ENCODE measurements around the gene CSKMT. TPM values are rescaled to one million over a fixed set of nuclear protein-coding genes. Genes with fewer than 3 reads are reported as not detected.

CSKMT gene
- total RNA-seq, 4 donors from 2014 or later = 1.1 to 10.5 (median 7.0) TPM

DNA sequence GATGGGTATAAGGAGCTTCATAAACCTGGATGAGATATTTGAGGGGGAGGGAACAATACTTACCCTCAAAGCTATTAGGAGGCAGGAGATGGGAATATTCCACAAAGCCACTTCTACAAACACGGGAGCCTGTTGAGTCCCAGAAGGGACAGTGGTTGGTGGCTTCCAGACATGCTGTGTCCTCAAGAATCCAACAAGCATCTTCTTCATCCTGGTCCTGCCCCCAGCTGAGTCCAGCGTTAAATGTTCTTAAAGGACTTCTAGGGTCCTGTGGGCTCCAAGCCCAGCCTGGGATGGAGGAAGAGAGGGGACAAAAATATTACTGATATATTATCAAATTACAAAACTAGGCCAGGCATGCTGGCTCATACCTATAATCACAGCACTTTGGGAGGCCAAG, 2.3 kb downstream of the CSKMT start:
- 70 to 83% methylated on average over 1 to 2 of the region's 2 CpGs for WGBS, 2 donors
- H3K27me3 ChIP-seq = no peaks in the 10 kb centered on the region
- no peak overlapping the region for H3K27ac ChIP-seq
- no peak for TF ChIP-seq POLR2A (IDR thresholded peaks at IDR 0.05)
- TF ChIP-seq, protein P1, sequence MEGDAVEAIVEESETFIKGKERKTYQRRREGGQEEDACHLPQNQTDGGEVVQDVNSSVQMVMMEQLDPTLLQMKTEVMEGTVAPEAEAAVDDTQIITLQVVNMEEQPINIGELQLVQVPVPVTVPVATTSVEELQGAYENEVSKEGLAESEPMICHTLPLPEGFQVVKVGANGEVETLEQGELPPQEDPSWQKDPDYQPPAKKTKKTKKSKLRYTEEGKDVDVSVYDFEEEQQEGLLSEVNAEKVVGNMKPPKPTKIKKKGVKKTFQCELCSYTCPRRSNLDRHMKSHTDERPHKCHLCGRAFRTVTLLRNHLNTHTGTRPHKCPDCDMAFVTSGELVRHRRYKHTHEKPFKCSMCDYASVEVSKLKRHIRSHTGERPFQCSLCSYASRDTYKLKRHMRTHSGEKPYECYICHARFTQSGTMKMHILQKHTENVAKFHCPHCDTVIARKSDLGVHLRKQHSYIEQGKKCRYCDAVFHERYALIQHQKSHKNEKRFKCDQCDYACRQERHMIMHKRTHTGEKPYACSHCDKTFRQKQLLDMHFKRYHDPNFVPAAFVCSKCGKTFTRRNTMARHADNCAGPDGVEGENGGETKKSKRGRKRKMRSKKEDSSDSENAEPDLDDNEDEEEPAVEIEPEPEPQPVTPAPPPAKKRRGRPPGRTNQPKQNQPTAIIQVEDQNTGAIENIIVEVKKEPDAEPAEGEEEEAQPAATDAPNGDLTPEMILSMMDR (IDR thresholded peaks at IDR 0.05) = no peak
- DNase-seq = no peak
- no peaks in the 10 kb centered on the region for H3K9me3 ChIP-seq
- no peak overlapping the region for H3K4me3 ChIP-seq
- peaks cover 23 to 72% (median 41%) of the 10 kb centered on the region in 3 donors for H3K4me1 ChIP-seq
- H3K36me3 ChIP-seq = peaks cover 0 to 28% (median 5%) of the 10 kb centered on the region in 3 donors
- intact Hi-C loops (cut with DNase I) = no loop called here

- intact Hi-C loops (cut with DNase I) = loop anchor here (5.0 kb wide), 1 partner anchor 72 kb away; no protein-coding TSS in a partner anchor
- Histone ChIP-seq H3K4me3 (no peak overlapping the region), H3K36me3 (peaks cover 0 to 37% (median 5%) of the 10 kb centered on the region in 3 donors), H3K9me3 (no peaks in the 10 kb centered on the region), H3K27ac (peak overlapping the region in 2 of 4 donors; percentile 22 to 95), H3K4me1 (peaks cover 34 to 78% (median 44%) of the 10 kb centered on the region in 3 donors), H3K27me3 (no peaks in the 10 kb centered on the region)
- DNase-seq = no peak
- 55 to 72% methylated on average over 3 to 4 of the region's 4 CpGs for WGBS, 2 donors
- TF ChIP-seq POLR2A (IDR thresholded peaks at IDR 0.05) = no peak
- TF ChIP-seq, protein P1 (IDR thresholded peaks at IDR 0.05) = no peak
These were observed 4.5 kb downstream of the CSKMT start for GRCh38 chr11:62669420-62670161.

DNA sequence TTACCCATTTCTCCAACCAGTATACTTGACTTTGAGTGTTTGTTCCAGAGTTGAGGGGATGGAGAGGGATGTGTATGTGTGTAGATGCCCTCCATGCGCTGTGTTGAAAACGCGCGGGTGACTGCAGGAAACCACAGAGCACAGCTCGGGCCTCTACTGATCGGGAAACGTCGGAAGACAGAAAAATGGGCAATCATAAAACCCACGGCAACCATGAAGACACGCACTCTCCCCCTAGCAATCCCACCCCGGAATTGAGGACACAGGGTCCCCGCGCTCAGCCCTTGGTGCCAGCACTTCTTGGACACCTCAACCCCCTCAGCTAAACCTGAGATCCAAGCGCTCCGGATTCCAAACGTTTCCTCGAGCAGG, 6.1 kb downstream of the CSKMT start:
- Histone ChIP-seq H3K36me3 (peaks cover 0 to 53% (median 4%) of the 10 kb centered on the region in 3 donors), H3K27me3 (no peaks in the 10 kb centered on the region), H3K27ac (peak overlapping the region; percentile 92 to 95 (median 93)), H3K4me3 (peak overlapping the region; percentile 75 to 96 (median 82)), H3K9me3 (no peaks in the 10 kb centered on the region), H3K4me1 (peaks cover 32 to 83% (median 42%) of the 10 kb centered on the region in 3 donors)
- DNase-seq = no peak
- WGBS, 2 donors = 0% methylated on average over 17 of the region's 17 CpGs
- intact Hi-C loops (cut with DNase I) = loop anchor here (5.0 kb wide), 1 partner anchor 74 kb away; no protein-coding TSS in a partner anchor
- TF ChIP-seq, protein P1 (IDR thresholded peaks at IDR 0.05) = no peak
- TF ChIP-seq POLR2A (IDR thresholded peaks at IDR 0.05) = no peak

DNA sequence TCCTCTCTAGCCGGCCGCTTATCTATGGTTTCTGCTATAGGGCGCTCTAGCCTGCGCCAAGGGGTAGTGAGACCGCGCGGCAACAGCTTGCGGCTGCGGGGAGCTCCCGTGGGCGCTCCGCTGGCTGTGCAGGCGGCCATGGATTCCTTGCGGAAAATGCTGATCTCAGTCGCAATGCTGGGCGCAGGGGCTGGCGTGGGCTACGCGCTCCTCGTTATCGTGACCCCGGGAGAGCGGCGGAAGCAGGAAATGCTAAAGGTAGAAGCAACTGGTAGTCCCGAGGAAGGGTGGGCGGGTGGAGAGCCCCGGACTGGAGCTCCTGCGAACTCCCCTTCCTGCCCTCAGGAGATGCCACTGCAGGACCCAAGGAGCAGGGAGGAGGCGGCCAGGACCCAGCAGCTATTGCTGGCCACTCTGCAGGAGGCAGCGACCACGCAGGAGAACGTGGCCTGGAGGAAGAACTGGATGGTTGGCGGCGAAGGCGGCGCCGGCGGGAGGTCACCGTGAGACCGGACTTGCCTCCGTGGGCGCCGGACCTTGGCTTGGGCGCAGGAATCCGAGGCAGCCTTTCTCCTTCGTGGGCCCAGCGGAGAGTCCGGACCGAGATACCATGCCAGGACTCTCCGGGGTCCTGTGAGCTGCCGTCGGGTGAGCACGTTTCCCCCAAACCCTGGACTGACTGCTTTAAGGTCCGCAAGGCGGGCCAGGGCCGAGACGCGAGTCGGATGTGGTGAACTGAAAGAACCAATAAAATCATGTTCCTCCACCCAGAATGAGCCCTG, 6.7 kb downstream of the CSKMT start, which contains the start of the genes LBHD1 and UQCC3:
TSS of gene LBHD1 (minus strand) at position 660 of the 782 bp plus-strand sequence. CDS start 2,236 bp downstream, outside the sequence.
TSS of gene UQCC3 (plus strand) at position 66 of the 782 bp plus-strand sequence. CDS start at position 139, 73 bp downstream.
- intact Hi-C loops (cut with DNase I) = loop anchor here (5.0 kb wide), 1 partner anchor 74 kb away; no protein-coding TSS in a partner anchor
- DNase-seq = peak; percentile 40
- H3K4me1 ChIP-seq = peaks cover 26 to 83% (median 38%) of the 10 kb centered on the region in 3 donors
- 0% methylated on average over 2 to 23 of the region's 59 CpGs for WGBS, 2 donors
- peaks cover 0 to 54% (median 0%) of the 10 kb centered on the region in 3 donors for H3K36me3 ChIP-seq
- peak within 1 kb of the TSS; percentile 75 to 96 (median 82) for H3K4me3 ChIP-seq
- no peaks in the 10 kb centered on the region for H3K9me3 ChIP-seq
- TF ChIP-seq, protein P1 (IDR thresholded peaks at IDR 0.05) = peak in 1 of 6 experiments; percentile 9
- peak in 2 of 4 donors; percentile 46 to 67 for TF ChIP-seq POLR2A (IDR thresholded peaks at IDR 0.05)
- H3K27ac ChIP-seq = peak within 1 kb of the TSS; percentile 92 to 95 (median 93)
- no peaks in the 10 kb centered on the region for H3K27me3 ChIP-seq

Data from esophagus squamous epithelium (tissue), 5 donors.